ENCODE results near the gene TMBIM4. TPM values are rescaled to one million over a fixed set of nuclear protein-coding genes. Genes with fewer than 3 reads are reported as not detected.

TMBIM4 gene
- total RNA-seq, 1 experiment from 2014 or later, result 86.8 TPM

GRCh38 chr12:66103016-66103913 is 66.5 kb downstream of the TMBIM4 start:
- no peak for DNase-seq (ENCODE audit: extremely low read depth, low read depth)

- no peak for DNase-seq (ENCODE audit: extremely low read depth, low read depth)
Measured at GRCh38 chr12:66092559-66093269, 77.1 kb downstream of the TMBIM4 start.

DNA sequence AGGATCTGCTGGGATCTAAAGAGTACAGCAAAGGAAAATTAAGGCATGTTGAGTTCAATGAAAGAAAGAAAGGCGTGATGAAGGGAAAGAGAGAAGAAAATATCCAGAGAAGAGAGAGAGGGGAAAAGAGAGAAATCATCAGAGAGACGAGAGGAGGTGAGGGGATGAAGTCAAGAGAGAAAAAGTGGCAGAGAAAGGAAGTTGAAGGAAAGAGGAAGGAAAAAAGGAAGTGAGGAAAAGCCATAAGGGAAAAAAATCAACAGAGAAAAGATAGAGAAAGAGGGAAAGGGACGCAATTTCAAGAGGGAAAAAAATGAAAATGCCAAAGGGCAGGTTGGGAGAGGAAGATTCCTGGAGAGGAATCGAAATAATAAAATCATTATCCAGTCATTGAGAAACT is 79.6 kb downstream of the TMBIM4 start:
- no peak for DNase-seq (ENCODE audit: extremely low read depth, low read depth)

GRCh38 chr12:66087365-66087943 is 82.3 kb downstream of the TMBIM4 start:
- DNase-seq (ENCODE audit: extremely low read depth, low read depth), result peak; percentile 68

- no peak for DNase-seq (ENCODE audit: extremely low read depth, low read depth)
Measured at GRCh38 chr12:66085998-66086397, 83.8 kb downstream of the TMBIM4 start.

Other genes with a start within 250 kb of the TMBIM4 start
- 36.0 and 39.6 TPM in 2 replicates for gene LLPH, start 39.2 kb downstream of the TMBIM4 start, total RNA-seq (2014; rRNA removed; shearing (Covaris generic))
- 0.89 TPM in 2 replicates for gene IRAK3, start 19.2 kb upstream of the TMBIM4 start, total RNA-seq (2014; rRNA removed; shearing (Covaris generic))
- gene HELB, start 132.5 kb upstream of the TMBIM4 start, total RNA-seq (2014; rRNA removed; shearing (Covaris generic)), result 8.0 and 8.1 TPM in 2 replicates

Measured in NCI-H460 (cell line).